ENCODE results near the gene NCEH1. TPM values are rescaled to one million over a fixed set of nuclear protein-coding genes. Genes with fewer than 3 reads are reported as not detected.

NCEH1 gene
- total RNA-seq, 1 experiment from 2014 or later = 4.5 TPM

DNA sequence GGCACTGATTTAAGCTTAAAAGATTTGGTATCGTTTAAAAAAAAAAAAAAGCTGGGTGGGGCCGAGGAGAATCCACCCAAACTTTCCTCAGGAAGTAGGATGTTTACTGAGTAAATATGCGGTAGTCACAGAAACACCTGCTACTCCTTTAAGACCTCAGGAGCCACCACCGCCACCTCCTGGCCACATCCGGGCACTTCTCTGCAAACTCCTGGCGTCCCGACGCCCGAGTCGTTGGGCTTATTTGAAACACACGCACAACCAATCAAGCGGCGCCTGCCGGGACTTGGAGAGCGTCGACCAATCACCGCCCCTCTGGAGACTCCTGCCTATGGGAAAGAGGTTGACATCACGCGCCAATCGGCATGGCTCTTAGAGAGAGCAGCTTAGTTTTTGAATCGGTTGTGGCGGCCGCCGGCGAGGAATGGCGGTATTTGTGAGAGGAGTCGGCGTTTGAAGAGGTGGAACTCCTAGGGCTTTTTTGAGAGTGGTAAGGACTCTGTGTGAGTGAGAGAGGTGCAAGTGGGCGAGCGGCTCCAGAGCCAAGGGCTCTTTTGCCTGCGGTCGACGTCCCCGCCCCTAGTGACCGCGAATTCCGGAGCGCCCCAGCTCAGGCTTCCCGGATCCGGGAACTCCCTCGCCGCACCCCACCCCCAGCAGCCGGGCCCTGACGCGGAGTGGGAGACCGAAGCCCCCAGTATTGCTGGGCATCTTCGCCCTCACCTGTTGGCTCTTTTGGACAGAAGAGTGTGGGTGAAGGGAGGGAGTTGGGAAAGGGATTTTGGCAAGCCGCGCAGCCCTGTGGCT is 39.7 kb upstream of the NCEH1 start, which contains the start of gene ECT2:
Gene ECT2 (plus strand): TSS at position 359 of the 807 bp plus-strand sequence. CDS start 3,805 bp downstream, outside the sequence.
- Mint-ChIP-seq H3K4me1 (peaks cover 46% of the 10 kb centered on the region), H3K27ac (peak within 1 kb of the TSS; percentile 99), H3K9me3 (peaks cover 4% of the 10 kb centered on the region; the same call in 1 of the 2 replicates), H3K4me3 (peak within 1 kb of the TSS; percentile 97), H3K27me3 (ENCODE audit: low read depth) (no peaks in the 10 kb centered on the region), H3K36me3 (peaks cover 24% of the 10 kb centered on the region)
- DNase-seq (ENCODE audit: low spot score) = peak; percentile 98
- CTCF ChIA-PET = interaction anchor here (0.7 to 2.3 kb wide), 13 partner anchors 13 to 421 kb away, joined by 3 to 27 read pairs (median 3); partner anchors contain the start of gene NCEH1
- peak; percentile 98 for ATAC-seq
- POLR2A ChIA-PET = interaction anchor here (0.6 to 1.1 kb wide), 7 partner anchors 15 to 1526 kb away, joined by 3 to 4 read pairs (median 4); no protein-coding TSS in a partner anchor
- TF ChIP-seq, protein P1, sequence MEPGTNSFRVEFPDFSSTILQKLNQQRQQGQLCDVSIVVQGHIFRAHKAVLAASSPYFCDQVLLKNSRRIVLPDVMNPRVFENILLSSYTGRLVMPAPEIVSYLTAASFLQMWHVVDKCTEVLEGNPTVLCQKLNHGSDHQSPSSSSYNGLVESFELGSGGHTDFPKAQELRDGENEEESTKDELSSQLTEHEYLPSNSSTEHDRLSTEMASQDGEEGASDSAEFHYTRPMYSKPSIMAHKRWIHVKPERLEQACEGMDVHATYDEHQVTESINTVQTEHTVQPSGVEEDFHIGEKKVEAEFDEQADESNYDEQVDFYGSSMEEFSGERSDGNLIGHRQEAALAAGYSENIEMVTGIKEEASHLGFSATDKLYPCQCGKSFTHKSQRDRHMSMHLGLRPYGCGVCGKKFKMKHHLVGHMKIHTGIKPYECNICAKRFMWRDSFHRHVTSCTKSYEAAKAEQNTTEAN (CRISPR knock-in tag; IDR thresholded peaks at IDR 0.05) = 0 out of 2 replicates have a peak, but pooled peaks have one; percentile 22
- no peak for TF ChIP-seq ZBTB21 (CRISPR knock-in tag; IDR thresholded peaks at IDR 0.05; ENCODE audit: borderline replicate concordance)
- TF ChIP-seq, protein P2, sequence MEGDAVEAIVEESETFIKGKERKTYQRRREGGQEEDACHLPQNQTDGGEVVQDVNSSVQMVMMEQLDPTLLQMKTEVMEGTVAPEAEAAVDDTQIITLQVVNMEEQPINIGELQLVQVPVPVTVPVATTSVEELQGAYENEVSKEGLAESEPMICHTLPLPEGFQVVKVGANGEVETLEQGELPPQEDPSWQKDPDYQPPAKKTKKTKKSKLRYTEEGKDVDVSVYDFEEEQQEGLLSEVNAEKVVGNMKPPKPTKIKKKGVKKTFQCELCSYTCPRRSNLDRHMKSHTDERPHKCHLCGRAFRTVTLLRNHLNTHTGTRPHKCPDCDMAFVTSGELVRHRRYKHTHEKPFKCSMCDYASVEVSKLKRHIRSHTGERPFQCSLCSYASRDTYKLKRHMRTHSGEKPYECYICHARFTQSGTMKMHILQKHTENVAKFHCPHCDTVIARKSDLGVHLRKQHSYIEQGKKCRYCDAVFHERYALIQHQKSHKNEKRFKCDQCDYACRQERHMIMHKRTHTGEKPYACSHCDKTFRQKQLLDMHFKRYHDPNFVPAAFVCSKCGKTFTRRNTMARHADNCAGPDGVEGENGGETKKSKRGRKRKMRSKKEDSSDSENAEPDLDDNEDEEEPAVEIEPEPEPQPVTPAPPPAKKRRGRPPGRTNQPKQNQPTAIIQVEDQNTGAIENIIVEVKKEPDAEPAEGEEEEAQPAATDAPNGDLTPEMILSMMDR (IDR thresholded peaks at IDR 0.05) = peak; percentile 42; the same call in 1 of the 2 replicates
- TF ChIP-seq EMX1 (CRISPR knock-in tag; IDR thresholded peaks at IDR 0.05) = no peak
- TF ChIP-seq, protein P3, sequence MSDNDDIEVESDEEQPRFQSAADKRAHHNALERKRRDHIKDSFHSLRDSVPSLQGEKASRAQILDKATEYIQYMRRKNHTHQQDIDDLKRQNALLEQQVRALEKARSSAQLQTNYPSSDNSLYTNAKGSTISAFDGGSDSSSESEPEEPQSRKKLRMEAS (CRISPR knock-in tag; IDR thresholded peaks at IDR 0.05) = 0 out of 2 replicates have a peak, but pooled peaks have one; percentile 39
- TF ChIP-seq, protein P4, sequence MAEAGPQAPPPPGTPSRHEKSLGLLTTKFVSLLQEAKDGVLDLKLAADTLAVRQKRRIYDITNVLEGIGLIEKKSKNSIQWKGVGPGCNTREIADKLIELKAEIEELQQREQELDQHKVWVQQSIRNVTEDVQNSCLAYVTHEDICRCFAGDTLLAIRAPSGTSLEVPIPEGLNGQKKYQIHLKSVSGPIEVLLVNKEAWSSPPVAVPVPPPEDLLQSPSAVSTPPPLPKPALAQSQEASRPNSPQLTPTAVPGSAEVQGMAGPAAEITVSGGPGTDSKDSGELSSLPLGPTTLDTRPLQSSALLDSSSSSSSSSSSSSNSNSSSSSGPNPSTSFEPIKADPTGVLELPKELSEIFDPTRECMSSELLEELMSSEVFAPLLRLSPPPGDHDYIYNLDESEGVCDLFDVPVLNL (CRISPR knock-in tag; IDR thresholded peaks at IDR 0.05; ENCODE audit: borderline replicate concordance, low read depth) = no peak; the same call in 1 of the 2 replicates
- TF ChIP-seq, protein P5, sequence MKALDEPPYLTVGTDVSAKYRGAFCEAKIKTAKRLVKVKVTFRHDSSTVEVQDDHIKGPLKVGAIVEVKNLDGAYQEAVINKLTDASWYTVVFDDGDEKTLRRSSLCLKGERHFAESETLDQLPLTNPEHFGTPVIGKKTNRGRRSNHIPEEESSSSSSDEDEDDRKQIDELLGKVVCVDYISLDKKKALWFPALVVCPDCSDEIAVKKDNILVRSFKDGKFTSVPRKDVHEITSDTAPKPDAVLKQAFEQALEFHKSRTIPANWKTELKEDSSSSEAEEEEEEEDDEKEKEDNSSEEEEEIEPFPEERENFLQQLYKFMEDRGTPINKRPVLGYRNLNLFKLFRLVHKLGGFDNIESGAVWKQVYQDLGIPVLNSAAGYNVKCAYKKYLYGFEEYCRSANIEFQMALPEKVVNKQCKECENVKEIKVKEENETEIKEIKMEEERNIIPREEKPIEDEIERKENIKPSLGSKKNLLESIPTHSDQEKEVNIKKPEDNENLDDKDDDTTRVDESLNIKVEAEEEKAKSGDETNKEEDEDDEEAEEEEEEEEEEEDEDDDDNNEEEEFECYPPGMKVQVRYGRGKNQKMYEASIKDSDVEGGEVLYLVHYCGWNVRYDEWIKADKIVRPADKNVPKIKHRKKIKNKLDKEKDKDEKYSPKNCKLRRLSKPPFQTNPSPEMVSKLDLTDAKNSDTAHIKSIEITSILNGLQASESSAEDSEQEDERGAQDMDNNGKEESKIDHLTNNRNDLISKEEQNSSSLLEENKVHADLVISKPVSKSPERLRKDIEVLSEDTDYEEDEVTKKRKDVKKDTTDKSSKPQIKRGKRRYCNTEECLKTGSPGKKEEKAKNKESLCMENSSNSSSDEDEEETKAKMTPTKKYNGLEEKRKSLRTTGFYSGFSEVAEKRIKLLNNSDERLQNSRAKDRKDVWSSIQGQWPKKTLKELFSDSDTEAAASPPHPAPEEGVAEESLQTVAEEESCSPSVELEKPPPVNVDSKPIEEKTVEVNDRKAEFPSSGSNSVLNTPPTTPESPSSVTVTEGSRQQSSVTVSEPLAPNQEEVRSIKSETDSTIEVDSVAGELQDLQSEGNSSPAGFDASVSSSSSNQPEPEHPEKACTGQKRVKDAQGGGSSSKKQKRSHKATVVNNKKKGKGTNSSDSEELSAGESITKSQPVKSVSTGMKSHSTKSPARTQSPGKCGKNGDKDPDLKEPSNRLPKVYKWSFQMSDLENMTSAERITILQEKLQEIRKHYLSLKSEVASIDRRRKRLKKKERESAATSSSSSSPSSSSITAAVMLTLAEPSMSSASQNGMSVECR (CRISPR knock-in tag; IDR thresholded peaks at IDR 0.05; ENCODE audit: borderline replicate concordance) = no peak
- 0 out of 2 replicates have a peak, but pooled peaks have one; percentile 47 for TF ChIP-seq ETV6 (CRISPR knock-in tag; IDR thresholded peaks at IDR 0.05)
- TF ChIP-seq NFYB (CRISPR knock-in tag; conservative IDR thresholded peaks at IDR 0.05; ENCODE audit: low read depth) = peak; percentile 91
- TF ChIP-seq IRF2 (CRISPR knock-in tag; IDR thresholded peaks at IDR 0.05; ENCODE audit: borderline replicate concordance, low read depth) = no peak
- TF ChIP-seq KAT7 (CRISPR knock-in tag; IDR thresholded peaks at IDR 0.05; ENCODE audit: borderline replicate concordance) = peak; percentile 88; the same call in 1 of the 2 replicates
- TF ChIP-seq, protein P6, sequence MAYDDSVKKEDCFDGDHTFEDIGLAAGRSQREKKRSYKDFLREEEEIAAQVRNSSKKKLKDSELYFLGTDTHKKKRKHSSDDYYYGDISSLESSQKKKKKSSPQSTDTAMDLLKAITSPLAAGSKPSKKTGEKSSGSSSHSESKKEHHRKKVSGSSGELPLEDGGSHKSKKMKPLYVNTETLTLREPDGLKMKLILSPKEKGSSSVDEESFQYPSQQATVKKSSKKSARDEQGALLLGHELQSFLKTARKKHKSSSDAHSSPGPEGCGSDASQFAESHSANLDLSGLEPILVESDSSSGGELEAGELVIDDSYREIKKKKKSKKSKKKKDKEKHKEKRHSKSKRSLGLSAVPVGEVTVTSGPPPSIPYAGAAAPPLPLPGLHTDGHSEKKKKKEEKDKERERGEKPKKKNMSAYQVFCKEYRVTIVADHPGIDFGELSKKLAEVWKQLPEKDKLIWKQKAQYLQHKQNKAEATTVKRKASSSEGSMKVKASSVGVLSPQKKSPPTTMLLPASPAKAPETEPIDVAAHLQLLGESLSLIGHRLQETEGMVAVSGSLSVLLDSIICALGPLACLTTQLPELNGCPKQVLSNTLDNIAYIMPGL (CRISPR knock-in tag; IDR thresholded peaks at IDR 0.05) = peak; percentile 33; the same call in 1 of the 2 replicates
- peak; percentile 51; the same call in 1 of the 2 replicates for TF ChIP-seq FOXK1 (CRISPR knock-in tag; IDR thresholded peaks at IDR 0.05)
- TF ChIP-seq ZNF138 (CRISPR knock-in tag; conservative IDR thresholded peaks at IDR 0.05) = no peak
- TF ChIP-seq ZNF263 (CRISPR knock-in tag; IDR thresholded peaks at IDR 0.05; ENCODE audit: low read depth) = no peak
- TF ChIP-seq MYBL2 (CRISPR knock-in tag; IDR thresholded peaks at IDR 0.05) = peak; percentile 99
- TF ChIP-seq, protein P7, sequence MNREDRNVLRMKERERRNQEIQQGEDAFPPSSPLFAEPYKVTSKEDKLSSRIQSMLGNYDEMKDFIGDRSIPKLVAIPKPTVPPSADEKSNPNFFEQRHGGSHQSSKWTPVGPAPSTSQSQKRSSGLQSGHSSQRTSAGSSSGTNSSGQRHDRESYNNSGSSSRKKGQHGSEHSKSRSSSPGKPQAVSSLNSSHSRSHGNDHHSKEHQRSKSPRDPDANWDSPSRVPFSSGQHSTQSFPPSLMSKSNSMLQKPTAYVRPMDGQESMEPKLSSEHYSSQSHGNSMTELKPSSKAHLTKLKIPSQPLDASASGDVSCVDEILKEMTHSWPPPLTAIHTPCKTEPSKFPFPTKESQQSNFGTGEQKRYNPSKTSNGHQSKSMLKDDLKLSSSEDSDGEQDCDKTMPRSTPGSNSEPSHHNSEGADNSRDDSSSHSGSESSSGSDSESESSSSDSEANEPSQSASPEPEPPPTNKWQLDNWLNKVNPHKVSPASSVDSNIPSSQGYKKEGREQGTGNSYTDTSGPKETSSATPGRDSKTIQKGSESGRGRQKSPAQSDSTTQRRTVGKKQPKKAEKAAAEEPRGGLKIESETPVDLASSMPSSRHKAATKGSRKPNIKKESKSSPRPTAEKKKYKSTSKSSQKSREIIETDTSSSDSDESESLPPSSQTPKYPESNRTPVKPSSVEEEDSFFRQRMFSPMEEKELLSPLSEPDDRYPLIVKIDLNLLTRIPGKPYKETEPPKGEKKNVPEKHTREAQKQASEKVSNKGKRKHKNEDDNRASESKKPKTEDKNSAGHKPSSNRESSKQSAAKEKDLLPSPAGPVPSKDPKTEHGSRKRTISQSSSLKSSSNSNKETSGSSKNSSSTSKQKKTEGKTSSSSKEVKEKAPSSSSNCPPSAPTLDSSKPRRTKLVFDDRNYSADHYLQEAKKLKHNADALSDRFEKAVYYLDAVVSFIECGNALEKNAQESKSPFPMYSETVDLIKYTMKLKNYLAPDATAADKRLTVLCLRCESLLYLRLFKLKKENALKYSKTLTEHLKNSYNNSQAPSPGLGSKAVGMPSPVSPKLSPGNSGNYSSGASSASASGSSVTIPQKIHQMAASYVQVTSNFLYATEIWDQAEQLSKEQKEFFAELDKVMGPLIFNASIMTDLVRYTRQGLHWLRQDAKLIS (CRISPR knock-in tag; IDR thresholded peaks at IDR 0.05; ENCODE audit: borderline replicate concordance) = no peak
- no peak; the same call in 1 of the 2 replicates for TF ChIP-seq SP1 (CRISPR knock-in tag; conservative IDR thresholded peaks at IDR 0.05)
- TF ChIP-seq ATF1 (CRISPR knock-in tag; IDR thresholded peaks at IDR 0.05) = no peak
